ENCODE results near the gene NPPB.

The NPPB gene

DNA sequence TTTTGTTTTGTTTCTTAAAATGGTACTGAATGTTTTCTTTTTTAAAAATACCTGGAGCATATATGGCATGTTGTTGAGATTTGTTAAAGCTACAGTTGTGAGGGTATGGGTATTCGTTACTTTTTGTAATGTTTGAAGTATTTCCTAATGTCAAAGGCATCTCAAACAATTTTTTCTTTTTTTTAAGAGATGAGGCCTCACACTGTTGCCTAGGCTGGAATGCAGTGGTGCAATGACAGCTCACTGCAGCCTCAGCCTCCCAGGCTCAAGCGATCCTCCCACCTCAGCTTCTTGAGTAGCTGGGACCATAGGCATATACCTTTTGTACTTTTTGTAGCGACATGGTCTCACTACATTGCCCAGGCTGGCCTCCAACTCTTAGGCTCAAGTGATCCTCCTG is 36.7 kb downstream of the NPPB start:
- H3K27ac ChIP-seq = no peak overlapping the region
- TF ChIP-seq, protein P1, sequence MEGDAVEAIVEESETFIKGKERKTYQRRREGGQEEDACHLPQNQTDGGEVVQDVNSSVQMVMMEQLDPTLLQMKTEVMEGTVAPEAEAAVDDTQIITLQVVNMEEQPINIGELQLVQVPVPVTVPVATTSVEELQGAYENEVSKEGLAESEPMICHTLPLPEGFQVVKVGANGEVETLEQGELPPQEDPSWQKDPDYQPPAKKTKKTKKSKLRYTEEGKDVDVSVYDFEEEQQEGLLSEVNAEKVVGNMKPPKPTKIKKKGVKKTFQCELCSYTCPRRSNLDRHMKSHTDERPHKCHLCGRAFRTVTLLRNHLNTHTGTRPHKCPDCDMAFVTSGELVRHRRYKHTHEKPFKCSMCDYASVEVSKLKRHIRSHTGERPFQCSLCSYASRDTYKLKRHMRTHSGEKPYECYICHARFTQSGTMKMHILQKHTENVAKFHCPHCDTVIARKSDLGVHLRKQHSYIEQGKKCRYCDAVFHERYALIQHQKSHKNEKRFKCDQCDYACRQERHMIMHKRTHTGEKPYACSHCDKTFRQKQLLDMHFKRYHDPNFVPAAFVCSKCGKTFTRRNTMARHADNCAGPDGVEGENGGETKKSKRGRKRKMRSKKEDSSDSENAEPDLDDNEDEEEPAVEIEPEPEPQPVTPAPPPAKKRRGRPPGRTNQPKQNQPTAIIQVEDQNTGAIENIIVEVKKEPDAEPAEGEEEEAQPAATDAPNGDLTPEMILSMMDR (conservative IDR thresholded peaks at IDR 0.05) = no peak
- TF ChIP-seq ZFX (IDR thresholded peaks at IDR 0.05) = no peak

DNA sequence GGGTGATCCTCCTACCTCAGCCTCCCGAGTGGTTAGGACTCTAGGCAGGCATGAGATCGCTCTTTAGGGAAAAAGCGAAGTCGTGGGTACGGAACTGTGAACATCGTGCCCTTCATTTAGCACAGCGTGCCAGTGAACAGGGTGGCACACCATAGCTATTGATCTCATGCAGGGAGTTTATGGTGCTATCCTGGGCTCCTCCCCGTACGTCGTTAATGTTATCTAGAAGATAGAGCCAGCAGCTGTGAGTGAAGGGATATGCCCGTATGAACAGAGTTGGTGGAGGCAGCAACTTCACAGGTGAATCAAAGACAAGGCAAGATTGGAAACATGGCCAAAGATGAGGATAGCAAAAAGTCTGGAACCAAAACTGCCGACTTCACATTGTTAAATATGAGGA is 41.6 kb downstream of the NPPB start:
- no peak overlapping the region for H3K27ac ChIP-seq
- TF ChIP-seq, protein P1 (conservative IDR thresholded peaks at IDR 0.05) = no peak
- no peak for TF ChIP-seq ZFX (IDR thresholded peaks at IDR 0.05)

DNA sequence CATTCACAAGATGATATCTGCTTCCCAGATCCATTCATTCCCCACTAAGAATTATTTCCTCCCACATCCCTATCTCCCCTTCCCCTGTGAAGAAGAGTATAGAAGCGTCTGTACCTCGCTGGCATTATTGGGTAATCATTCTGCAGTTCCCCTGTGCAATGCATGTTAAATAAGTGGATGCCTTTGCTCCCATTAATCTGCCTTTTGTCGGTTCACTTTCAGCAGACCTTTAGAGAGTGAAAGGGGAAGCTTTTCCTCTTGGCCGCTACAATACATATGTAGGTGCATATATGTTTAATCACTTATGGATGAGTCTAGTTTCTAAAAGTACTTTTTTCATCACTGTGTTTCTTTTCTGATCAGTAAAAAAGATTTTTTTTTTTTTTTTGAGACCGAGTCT is 45.7 kb downstream of the NPPB start:
- no peak overlapping the region for H3K27ac ChIP-seq
- no peak for TF ChIP-seq ZFX (IDR thresholded peaks at IDR 0.05)
- TF ChIP-seq, protein P1 (conservative IDR thresholded peaks at IDR 0.05) = no peak
